Adrenal gland (tissue), 12 donors: ENCODE results near the gene KRTAP9-7. TPM values are rescaled to one million over a fixed set of nuclear protein-coding genes. Genes with fewer than 3 reads are reported as not detected.
"Not testable (repeated sequence)": the region's sequence is repeated elsewhere in the genome, so short reads cannot be mapped to it uniquely, and the experiment has no call there.

Experiments used
- DNase-seq, 7 donors: peaks; one replicate each; pipeline ENCODE4 v3.0.0-alpha.2; 2019 to 2020
- H3K27ac ChIP-seq, 5 donors: fragments of 200-600 bp; sonication (generic) in 4 of 5; 1 replicate in 3 of 5; 2 replicates in 2 of 5; pipeline versions ENCODE4 v1.5.1 to v1.8.0; 2016 to 2020; ENCODE audit warnings: mild to moderate bottlenecking in 1 of 5
- H3K27me3 ChIP-seq: fragments of 200-600 bp; 2 replicates; pipeline ENCODE4 v1.8.0; 2021
- H3K36me3 ChIP-seq, 2 donors: fragments of 200-600 bp; replicated peaks in 1 of 2; 1 replicate in 1 of 2; 2 replicates in 1 of 2; pipeline versions ENCODE4 v1.5.1 to v1.8.0; 2018 to 2022
- H3K4me1 ChIP-seq, 2 donors: fragments of 200-600 bp; replicated peaks in 1 of 2; 1 replicate in 1 of 2; 2 replicates in 1 of 2; pipeline versions ENCODE4 v1.5.1 to v1.8.0; 2018 to 2021
- H3K4me3 ChIP-seq, 4 donors: fragments of 200-600 bp; sonication (generic) in 3 of 4; one replicate each; pipeline ENCODE4 v1.5.1; 2016 to 2018
- H3K9me3 ChIP-seq, 3 donors: fragments of 200-600 bp; sonication (generic) in 1 of 3; replicated peaks in 1 of 3; 1 replicate in 2 of 3; 2 replicates in 1 of 3; pipeline versions ENCODE4 v1.5.1 to v1.8.0; 2016 to 2021
- POLR2A ChIP-seq, 2 donors: fragments of 450-650 bp; IDR thresholded peaks; one replicate each; pipeline ENCODE4 v1.6.1; 2017; ENCODE audit warnings: antibody characterized with exemption in 2 of 2, mild to moderate bottlenecking in 2 of 2, moderate library complexity in 1 of 2
- WGBS, 4 donors: extraction: QIAGEN DNeasy Blood & Tissue Kit in 2 of 4; methylation state at CpG; one replicate each; pipeline versions ENCODE4 v1.1.5 to v1.1.7; 2013 to 2017; 5-methylcytosine and 5-hydroxymethylcytosine counted together
- intact Hi-C, 2 donors: fragments of 100-400 bp; cut with DNase I; formaldehyde crosslinking; loops; one replicate each; pipeline versions ENCODE4 v1.14.1 to v1.15.0; 2022 to 2023
- polyA plus RNA-seq, 3 donors: library from polyadenylated mRNA; stranded (reverse); fragments of 200-250 nt in 2 of 3; fragments of 350-450 nt in 1 of 3; fragmentation: Illumina TruSeq in 1 of 3; extraction: RNeasy Lipid Tissue Mini Kit (QIAGEN cat#74804) in 1 of 3; gene quantifications; one replicate each; pipeline ENCODE4 v1.2.3, GENCODE V29; 2013 to 2014
- total RNA-seq, 9 donors: library from RNA; depleted of rRNA in 4 of 9; stranded (reverse); fragments of >200 nt in 4 of 9; fragments of 120-200 nt in 1 of 9; fragmentation: NEBNext Ultra II Directional in 1 of 9; extraction: Animal tissue kit (Norgen Biotek cat#: 25700) in 1 of 9; gene quantifications; one replicate each; pipeline versions ENCODE4 v1.1.0 to v1.2.4, GENCODE V29; 2013 to 2023
- TF ChIP-seq, protein P1 (sequence below), 6 experiments: fragments of 450-650 bp in 4 of 6; fragments of 200-600 bp in 2 of 6; sonication (generic) in 1 of 6; IDR thresholded peaks; 1 replicate in 5 of 6; 2 replicates in 1 of 6; pipeline versions ENCODE4 v1.5.1 to v1.8.0; 2016 to 2021; ENCODE audit warnings: antibody characterized with exemption in 6 of 6, mild to moderate bottlenecking in 2 of 6, moderate library complexity in 1 of 6
- donor health status: healthy with polysubstance abuse.
- donor health status: Bipolar disorder and iron deficiency.
- donor health status: DM: yes; HTN: yes; CAD: no.
- donor health status: DM: no; HTN: no; CAD: no.
- donor health status: DM: no; HTN: no; CAD: no.
- donor health status: DM: yes; HTN: yes; CAD: no.

The KRTAP9-7 gene
- total and polyA plus RNA-seq, 12 donors, result not detected

DNA sequence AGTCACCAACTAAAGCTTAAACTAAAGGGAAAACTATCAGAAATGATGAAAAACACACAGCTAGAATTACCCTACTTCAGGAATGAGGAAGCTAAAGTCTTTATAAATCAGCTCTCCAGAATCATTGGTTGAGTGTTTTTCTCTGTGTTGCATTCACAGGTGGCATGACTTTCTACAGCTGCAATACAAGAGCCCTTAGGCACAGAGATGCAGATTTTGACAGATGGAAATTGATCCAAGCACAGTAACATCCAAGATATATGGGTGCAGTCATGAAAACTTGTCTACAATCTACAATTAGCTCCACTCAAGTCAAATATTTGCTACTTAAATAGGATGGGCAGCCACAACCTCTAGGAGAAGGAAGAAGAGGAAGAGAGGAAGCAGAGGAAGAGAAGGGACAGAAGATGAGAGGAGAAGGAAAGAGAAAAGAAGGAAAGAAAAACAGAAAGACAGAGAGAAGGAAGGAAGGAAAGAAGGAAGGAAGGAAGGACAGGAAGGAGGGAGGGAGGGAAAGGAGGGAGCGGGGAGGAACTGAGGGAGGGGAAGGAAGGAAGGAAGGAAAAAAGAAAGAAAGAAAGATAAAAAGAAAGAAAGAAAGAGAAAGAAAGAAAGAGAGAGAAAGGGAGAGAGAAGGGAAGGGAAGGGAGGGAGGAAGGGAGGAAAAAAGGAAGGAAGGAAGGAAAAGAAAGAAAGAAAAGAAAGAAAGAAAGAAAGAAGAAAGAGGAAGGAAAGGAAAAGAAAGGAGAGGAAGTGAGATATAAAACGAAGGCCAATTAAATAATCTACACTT is 28.3 kb upstream of the KRTAP9-7 start:
- H3K27ac ChIP-seq, H3K9me3 ChIP-seq, H3K36me3 ChIP-seq, intact Hi-C loops, H3K4me1 ChIP-seq, DNase-seq, H3K4me3 ChIP-seq, H3K27me3 ChIP-seq: not testable (repeated sequence)
- WGBS, 4 donors, result 44 to 56% (median 46%) methylated on average over 2 of the region's 2 CpGs

DNA sequence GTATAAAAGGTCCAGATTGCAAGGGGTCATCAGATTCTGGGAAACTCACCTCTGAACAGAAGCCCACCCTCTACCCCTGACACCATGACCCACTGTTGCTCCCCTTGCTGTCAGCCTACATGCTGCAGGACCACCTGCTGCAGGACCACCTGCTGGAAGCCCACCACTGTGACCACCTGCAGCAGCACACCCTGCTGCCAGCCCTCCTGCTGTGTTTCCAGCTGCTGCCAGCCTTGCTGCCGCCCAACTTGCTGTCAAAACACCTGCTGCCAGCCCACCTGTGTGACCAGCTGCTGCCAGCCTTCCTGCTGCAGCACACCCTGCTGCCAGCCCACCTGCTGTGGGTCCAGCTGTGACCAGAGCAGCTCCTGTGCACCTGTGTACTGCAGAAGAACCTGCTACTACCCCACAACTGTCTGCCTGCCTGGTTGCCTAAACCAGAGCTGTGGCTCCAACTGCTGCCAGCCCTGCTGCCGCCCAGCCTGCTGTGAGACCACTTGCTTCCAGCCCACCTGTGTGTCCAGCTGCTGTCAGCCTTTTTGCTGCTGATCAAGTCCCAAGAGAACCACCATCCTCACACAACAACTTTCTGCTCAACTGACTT is 25.8 kb upstream of the KRTAP9-7 start, which contains the start of gene KRTAP9-4:
Gene KRTAP9-4 (plus strand): TSS at position 51 of the 604 bp plus-strand sequence. CDS start 34 bp downstream, at position 85.
- H3K27ac ChIP-seq, H3K9me3 ChIP-seq, H3K36me3 ChIP-seq, H3K4me3 ChIP-seq, DNase-seq, H3K4me1 ChIP-seq, intact Hi-C loops: not testable (repeated sequence)
- H3K27me3 ChIP-seq, result peaks cover 12% of the 10 kb centered on the region
- 38 to 92% (median 68%) methylated on average over 1 to 2 of the region's 2 CpGs for WGBS, 4 donors

DNA sequence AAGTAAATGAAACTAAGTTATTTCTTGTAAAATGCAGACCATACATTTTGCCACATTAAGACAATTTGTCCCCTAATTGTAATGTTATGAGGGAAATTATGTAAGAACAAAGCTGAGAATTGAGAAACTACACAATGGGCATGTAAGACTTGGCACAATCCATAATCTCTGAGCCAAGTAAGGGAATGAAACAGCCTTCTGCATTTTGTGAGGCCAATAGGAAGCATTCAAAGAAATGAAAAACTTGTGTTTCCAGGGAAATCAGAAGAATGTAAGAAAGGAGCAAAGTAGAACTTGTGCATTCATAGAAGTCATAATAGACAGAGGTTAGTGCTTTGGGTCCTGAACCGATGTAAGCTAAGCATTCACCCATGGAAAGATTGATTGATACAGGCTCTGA is 24.2 kb upstream of the KRTAP9-7 start:
- intact Hi-C loops, result no loop called here
- H3K4me3 ChIP-seq, result no peak overlapping the region
- no peak for DNase-seq
- peaks cover 12% of the 10 kb centered on the region for H3K27me3 ChIP-seq
- TF ChIP-seq, protein P1, sequence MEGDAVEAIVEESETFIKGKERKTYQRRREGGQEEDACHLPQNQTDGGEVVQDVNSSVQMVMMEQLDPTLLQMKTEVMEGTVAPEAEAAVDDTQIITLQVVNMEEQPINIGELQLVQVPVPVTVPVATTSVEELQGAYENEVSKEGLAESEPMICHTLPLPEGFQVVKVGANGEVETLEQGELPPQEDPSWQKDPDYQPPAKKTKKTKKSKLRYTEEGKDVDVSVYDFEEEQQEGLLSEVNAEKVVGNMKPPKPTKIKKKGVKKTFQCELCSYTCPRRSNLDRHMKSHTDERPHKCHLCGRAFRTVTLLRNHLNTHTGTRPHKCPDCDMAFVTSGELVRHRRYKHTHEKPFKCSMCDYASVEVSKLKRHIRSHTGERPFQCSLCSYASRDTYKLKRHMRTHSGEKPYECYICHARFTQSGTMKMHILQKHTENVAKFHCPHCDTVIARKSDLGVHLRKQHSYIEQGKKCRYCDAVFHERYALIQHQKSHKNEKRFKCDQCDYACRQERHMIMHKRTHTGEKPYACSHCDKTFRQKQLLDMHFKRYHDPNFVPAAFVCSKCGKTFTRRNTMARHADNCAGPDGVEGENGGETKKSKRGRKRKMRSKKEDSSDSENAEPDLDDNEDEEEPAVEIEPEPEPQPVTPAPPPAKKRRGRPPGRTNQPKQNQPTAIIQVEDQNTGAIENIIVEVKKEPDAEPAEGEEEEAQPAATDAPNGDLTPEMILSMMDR (IDR thresholded peaks at IDR 0.05), result no peak
- no peak for TF ChIP-seq POLR2A (IDR thresholded peaks at IDR 0.05)
- no peak overlapping the region for H3K27ac ChIP-seq
- no peaks in the 10 kb centered on the region for H3K9me3 ChIP-seq
- no peaks in the 10 kb centered on the region for H3K4me1 ChIP-seq
- no peaks in the 10 kb centered on the region for H3K36me3 ChIP-seq
- WGBS, 4 donors, result 82 to 91% (median 88%) methylated on average over 1 of the region's 1 CpG

DNA sequence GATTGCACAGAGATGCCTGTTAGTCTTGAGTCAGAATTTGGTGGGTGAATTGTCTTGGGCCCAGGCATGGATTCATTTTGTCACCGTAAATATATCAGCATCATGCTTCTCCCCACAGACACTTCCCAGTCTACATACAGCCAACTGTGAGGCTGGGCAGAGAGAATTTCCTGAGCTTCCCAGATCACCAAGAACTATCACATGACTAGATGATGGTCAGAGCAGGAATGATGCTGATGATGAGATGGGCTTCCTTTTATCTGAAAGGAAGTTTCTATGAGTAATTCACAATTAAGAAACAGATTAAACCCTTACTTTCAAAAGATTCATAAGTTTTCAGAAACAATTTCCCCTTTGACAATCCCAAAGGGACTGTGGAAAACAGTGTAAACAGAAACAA is 20.6 kb upstream of the KRTAP9-7 start:
- H3K4me1 ChIP-seq, result no peaks in the 10 kb centered on the region
- peaks cover 18% of the 10 kb centered on the region for H3K27me3 ChIP-seq
- intact Hi-C loops, result no loop called here
- no peak overlapping the region for H3K4me3 ChIP-seq
- H3K9me3 ChIP-seq, result no peaks in the 10 kb centered on the region
- H3K27ac ChIP-seq, result no peak overlapping the region
- no peaks in the 10 kb centered on the region for H3K36me3 ChIP-seq
- TF ChIP-seq, protein P1 (IDR thresholded peaks at IDR 0.05), result no peak
- no peak for TF ChIP-seq POLR2A (IDR thresholded peaks at IDR 0.05)
- WGBS, 4 donors, result 0 to 62% (median 21%) methylated on average over 1 of the region's 1 CpG
- DNase-seq, result no peak

DNA sequence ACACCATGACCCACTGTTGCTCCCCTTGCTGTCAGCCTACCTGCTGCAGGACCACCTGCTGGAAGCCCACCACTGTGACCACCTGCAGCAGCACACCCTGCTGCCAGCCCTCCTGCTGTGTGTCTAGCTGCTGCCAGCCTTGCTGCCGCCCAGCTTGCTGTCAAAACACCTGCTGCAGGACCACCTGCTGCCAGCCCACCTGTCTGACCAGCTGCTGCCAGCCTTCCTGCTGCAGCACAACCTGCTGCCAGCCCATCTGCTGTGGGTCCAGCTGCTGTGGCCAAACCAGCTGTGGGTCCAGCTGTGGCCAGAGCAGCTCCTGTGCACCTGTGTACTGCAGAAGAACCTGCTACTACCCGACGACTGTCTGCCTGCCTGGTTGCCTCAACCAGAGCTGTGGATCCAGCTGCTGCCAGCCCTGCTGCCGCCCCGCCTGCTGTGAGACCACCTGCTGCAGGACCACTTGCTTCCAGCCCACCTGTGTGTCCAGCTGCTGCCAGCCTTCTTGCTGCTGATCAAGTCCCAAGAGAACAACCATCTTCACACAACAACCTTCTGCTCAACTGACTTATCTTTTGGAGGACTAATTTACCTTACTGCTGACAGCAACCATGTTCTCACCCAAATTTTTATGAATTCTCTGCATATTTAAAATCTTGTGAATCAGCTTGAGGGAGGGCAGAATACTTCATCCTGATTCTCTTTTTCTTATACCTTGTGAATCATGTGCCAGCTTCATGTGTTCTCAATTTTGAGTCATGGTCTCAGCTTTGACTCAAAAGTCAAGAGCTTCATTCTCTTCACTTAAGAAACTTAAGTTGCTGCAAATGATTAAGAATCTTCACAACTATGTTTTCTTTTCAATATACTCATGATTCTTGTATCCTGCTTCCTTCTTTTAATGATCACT is 19.9 kb upstream of the KRTAP9-7 start, which contains the start of gene KRTAP9-9:
Gene KRTAP9-9 (plus strand): TSS at position 4 of the 910 bp plus-strand sequence.
- H3K9me3 ChIP-seq, H3K4me1 ChIP-seq, H3K4me3 ChIP-seq, intact Hi-C loops, H3K36me3 ChIP-seq, DNase-seq, H3K27ac ChIP-seq: not testable (repeated sequence)
- 64 to 88% (median 83%) methylated on average over 3 to 5 of the region's 5 CpGs; no CpG with 5 or more reads in 1 of the 4 donors for WGBS, 4 donors
- peaks cover 18% of the 10 kb centered on the region for H3K27me3 ChIP-seq
